ENCODE results near the gene PCDHA2.

Gene PCDHA2

GRCh38 chr5:140842798-140843733 lies 48.4 kb downstream of the PCDHA2 start:
- TF ChIP-seq CTCF (conservative IDR thresholded peaks at IDR 0.05; ENCODE audit: low read depth, low read length), result no peak
- no peak for DNase-seq (ENCODE audit: low read depth)

More at GRCh38 chr5:140842798-140843733, 48.4 kb downstream of the PCDHA2 start:
- no peak overlapping the region for H3K4me3 ChIP-seq (ENCODE audit: low read length)

Data from retinal pigment epithelial cell (primary cell).